NCI-H187 treated with DMSO at 0.1 percent for 48 hours (cell line): ENCODE measurements around the gene SENP2.
"Not testable (repeated sequence)": the region's sequence is repeated elsewhere in the genome, so short reads cannot be mapped to it uniquely, and the experiment has no call there.

ENCODE experiments used
- DNase-seq: peaks from one replicate; lab custom pipeline; 2025; lab: John Stamatoyannopoulos, UW

The SENP2 gene

GRCh38 chr3:185586686-185587039 lies 568 bp downstream of the SENP2 start:
- DNase-seq = peak; percentile 21

- DNase-seq = no peak
Observed at GRCh38 chr3:185594073-185594472, 8.0 kb downstream of the SENP2 start.

- no peak for DNase-seq
Observed at GRCh38 chr3:185595526-185595925, 9.4 kb downstream of the SENP2 start.

GRCh38 chr3:185605566-185605965 lies 19.5 kb downstream of the SENP2 start:
- DNase-seq = no peak

GRCh38 chr3:185606196-185606595 lies 20.1 kb downstream of the SENP2 start:
- DNase-seq = no peak

- DNase-seq = no peak
Observed at GRCh38 chr3:185613016-185613415, 26.9 kb downstream of the SENP2 start.

- no peak for DNase-seq
Observed at GRCh38 chr3:185623939-185624665, 38.0 kb downstream of the SENP2 start.

- DNase-seq = no peak
Observed at GRCh38 chr3:185625784-185626183, 39.7 kb downstream of the SENP2 start.

GRCh38 chr3:185629554-185630181 lies 43.6 kb downstream of the SENP2 start:
- DNase-seq = no peak

GRCh38 chr3:185630182-185630622 lies 44.1 kb downstream of the SENP2 start:
- DNase-seq = no peak

- DNase-seq = no peak
Observed at GRCh38 chr3:185631108-185631507, 45.0 kb downstream of the SENP2 start.

GRCh38 chr3:185631508-185632206 lies 45.6 kb downstream of the SENP2 start:
- no peak for DNase-seq

GRCh38 chr3:185632996-185633395 lies 46.9 kb downstream of the SENP2 start:
- DNase-seq = no peak

- DNase-seq = no peak
Observed at GRCh38 chr3:185637388-185637787, 51.3 kb downstream of the SENP2 start.

GRCh38 chr3:185638651-185639050 lies 52.6 kb downstream of the SENP2 start:
- not testable (repeated sequence) for DNase-seq

GRCh38 chr3:185639632-185640206 lies 53.6 kb downstream of the SENP2 start:
- DNase-seq = no peak

GRCh38 chr3:185640308-185640707 lies 54.2 kb downstream of the SENP2 start:
- no peak for DNase-seq

- DNase-seq = not testable (repeated sequence)
Observed at GRCh38 chr3:185645191-185645590, 59.1 kb downstream of the SENP2 start.

GRCh38 chr3:185645596-185646381 lies 59.7 kb downstream of the SENP2 start:
- DNase-seq = no peak

- no peak for DNase-seq
Observed at GRCh38 chr3:185646382-185647133, 60.5 kb downstream of the SENP2 start.
